ENCODE data around the gene CHKA. TPM values are rescaled to one million over a fixed set of nuclear protein-coding genes. Genes with fewer than 3 reads are reported as not detected.

CHKA gene
- total RNA-seq, 5 donors from 2014 or later (not counting 1 experiment from before 2014, with no cell fraction given) = 4.4 to 19.4 (median 7.6) TPM

GRCh38 chr11:68074584-68075352, 46.4 kb downstream of the CHKA start:
- ATAC-seq (replicated peaks in 1 of 4) = no peak
- no peaks in the 10 kb centered on the region for H3K9me3 ChIP-seq
- WGBS (ENCODE audit: insufficient coverage) = 97% methylated on average over 6 of the region's 10 CpGs
- H3K27me3 ChIP-seq (replicated peaks in 1 of 2; ENCODE audit: control insufficient read depth in 2 of 2, extremely low read depth in 1 of 2, insufficient read depth in 2 of 2, low read length in 1 of 2) = no peaks in the 10 kb centered on the region
- no peaks in the 10 kb centered on the region for H3K4me1 ChIP-seq (ENCODE audit: control insufficient read depth in 1 of 2, extremely low read depth in 1 of 2, insufficient read depth in 2 of 2, low read length in 2 of 2)
- no peak overlapping the region for H3K4me3 ChIP-seq (ENCODE audit: control insufficient read depth in 1 of 2, extremely low read depth in 1 of 2, low read length in 1 of 2)
- no peak overlapping the region for H3K27ac Mint-ChIP-seq
- no peaks in the 10 kb centered on the region for H3K36me3 ChIP-seq (ENCODE audit: control insufficient read depth in 2 of 2, extremely low read depth in 1 of 2, insufficient read depth in 1 of 2, low read length in 1 of 2)
- no peak for DNase-seq
- H3K27ac ChIP-seq (ENCODE audit: low read length) = no peak overlapping the region
- peaks cover 16% of the 10 kb centered on the region for H3K36me3 Mint-ChIP-seq
- H3K9me3 Mint-ChIP-seq = no peaks in the 10 kb centered on the region
- no peak overlapping the region for H3K4me3 Mint-ChIP-seq
- ChIA-PET POLR2A (interaction anchor here in 1 of 2 donors (0.7 kb wide), 1 partner anchor 20 kb away, joined by 3 read pairs; no protein-coding TSS in a partner anchor), CTCF (no interaction called here)
- H3K27me3 Mint-ChIP-seq = no peaks in the 10 kb centered on the region
- no peaks in the 10 kb centered on the region for H3K4me1 Mint-ChIP-seq

DNA sequence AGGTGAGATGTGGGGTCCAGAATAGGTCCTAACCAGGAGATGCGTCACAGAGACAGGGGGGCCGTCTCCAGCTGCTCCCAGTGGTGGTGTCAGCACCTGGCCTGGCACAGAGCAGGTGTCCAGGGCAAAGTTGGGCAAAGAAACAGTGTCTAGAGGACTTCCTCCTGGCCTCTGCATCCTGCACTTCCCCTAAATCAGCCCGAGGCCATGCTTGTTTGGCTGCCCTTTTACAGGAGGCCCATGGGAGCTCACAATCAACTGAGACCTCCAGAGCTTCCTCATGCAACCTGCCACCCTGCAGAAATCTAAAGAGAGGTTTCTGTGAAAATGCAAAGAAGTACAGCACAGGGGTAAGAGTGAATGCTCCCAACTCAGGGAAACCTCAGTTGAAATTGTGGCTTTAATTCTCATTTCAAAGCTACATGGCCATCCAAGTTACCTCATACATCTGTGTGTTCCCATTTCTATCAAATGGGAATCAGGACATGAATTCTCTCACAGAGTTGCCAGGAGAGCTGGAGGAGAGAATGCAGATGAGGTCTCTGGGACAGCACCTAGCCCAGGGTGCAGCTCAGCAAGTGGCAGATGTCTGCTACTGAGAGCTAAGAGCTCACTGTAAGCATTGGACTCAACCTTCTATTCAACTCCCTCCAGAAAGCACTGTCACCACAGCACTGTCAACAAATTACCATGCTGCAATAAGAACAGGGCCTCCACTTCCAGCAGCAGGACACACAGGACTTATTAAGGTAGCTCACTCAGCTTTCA, 49.7 kb downstream of the CHKA start:
- ChIA-PET CTCF (no interaction called here), POLR2A (no interaction called here)
- Histone ChIP-seq H3K4me3 (ENCODE audit: control insufficient read depth in 1 of 2, extremely low read depth in 1 of 2, low read length in 1 of 2) (no peak overlapping the region), H3K4me1 (ENCODE audit: control insufficient read depth in 1 of 2, extremely low read depth in 1 of 2, insufficient read depth in 2 of 2, low read length in 2 of 2) (no peaks in the 10 kb centered on the region), H3K27ac (ENCODE audit: low read length) (no peak overlapping the region), H3K9me3 (no peaks in the 10 kb centered on the region), H3K36me3 (ENCODE audit: control insufficient read depth in 2 of 2, extremely low read depth in 1 of 2, insufficient read depth in 1 of 2, low read length in 1 of 2) (no peaks in the 10 kb centered on the region), H3K27me3 (replicated peaks in 1 of 2; ENCODE audit: control insufficient read depth in 2 of 2, extremely low read depth in 1 of 2, insufficient read depth in 2 of 2, low read length in 1 of 2) (no peaks in the 10 kb centered on the region)
- Mint-ChIP-seq H3K9me3 (no peaks in the 10 kb centered on the region), H3K27ac (no peak overlapping the region), H3K4me1 (no peaks in the 10 kb centered on the region), H3K4me3 (no peak overlapping the region), H3K27me3 (no peaks in the 10 kb centered on the region), H3K36me3 (peaks cover 28% of the 10 kb centered on the region)
- WGBS (ENCODE audit: insufficient coverage) = 88% methylated on average over 2 of the region's 3 CpGs
- ATAC-seq (replicated peaks in 1 of 4) = no peak
- no peak for DNase-seq

- Mint-ChIP-seq H3K27me3 (no peaks in the 10 kb centered on the region), H3K36me3 (peaks cover 42% of the 10 kb centered on the region), H3K4me1 (no peaks in the 10 kb centered on the region), H3K27ac (no peak overlapping the region), H3K9me3 (no peaks in the 10 kb centered on the region), H3K4me3 (no peak overlapping the region)
- H3K4me3 ChIP-seq (ENCODE audit: control insufficient read depth in 1 of 2, extremely low read depth in 1 of 2, low read length in 1 of 2) = no peak overlapping the region
- no peak for ATAC-seq (replicated peaks in 1 of 4)
- POLR2A ChIA-PET = no interaction called here
- H3K9me3 ChIP-seq = no peaks in the 10 kb centered on the region
- no peak for DNase-seq
- peaks cover 0 to 4% of the 10 kb centered on the region in 2 donors for H3K36me3 ChIP-seq (ENCODE audit: control insufficient read depth in 2 of 2, extremely low read depth in 1 of 2, insufficient read depth in 1 of 2, low read length in 1 of 2)
- CTCF ChIA-PET = no interaction called here
- no peak overlapping the region for H3K27ac ChIP-seq (ENCODE audit: low read length)
- no peaks in the 10 kb centered on the region for H3K27me3 ChIP-seq (replicated peaks in 1 of 2; ENCODE audit: control insufficient read depth in 2 of 2, extremely low read depth in 1 of 2, insufficient read depth in 2 of 2, low read length in 1 of 2)
- no peaks in the 10 kb centered on the region for H3K4me1 ChIP-seq (ENCODE audit: control insufficient read depth in 1 of 2, extremely low read depth in 1 of 2, insufficient read depth in 2 of 2, low read length in 2 of 2)
- 100% methylated on average over 1 of the region's 5 CpGs for WGBS (ENCODE audit: insufficient coverage)
Measured at GRCh38 chr11:68067991-68068390, 53.2 kb downstream of the CHKA start.

- Histone ChIP-seq H3K36me3 (ENCODE audit: control insufficient read depth in 2 of 2, extremely low read depth in 1 of 2, insufficient read depth in 1 of 2, low read length in 1 of 2) (peaks cover 2 to 4% of the 10 kb centered on the region in 2 donors), H3K4me1 (ENCODE audit: control insufficient read depth in 1 of 2, extremely low read depth in 1 of 2, insufficient read depth in 2 of 2, low read length in 2 of 2) (no peaks in the 10 kb centered on the region), H3K4me3 (ENCODE audit: control insufficient read depth in 1 of 2, extremely low read depth in 1 of 2, low read length in 1 of 2) (no peak overlapping the region), H3K9me3 (no peaks in the 10 kb centered on the region), H3K27ac (ENCODE audit: low read length) (no peak overlapping the region), H3K27me3 (replicated peaks in 1 of 2; ENCODE audit: control insufficient read depth in 2 of 2, extremely low read depth in 1 of 2, insufficient read depth in 2 of 2, low read length in 1 of 2) (no peaks in the 10 kb centered on the region)
- ChIA-PET CTCF (no interaction called here), POLR2A (no interaction called here)
- DNase-seq (no peak), ATAC-seq (replicated peaks in 1 of 4) (no peak)
- H3K9me3 Mint-ChIP-seq = no peaks in the 10 kb centered on the region
- no peaks in the 10 kb centered on the region for H3K27me3 Mint-ChIP-seq
- no peak overlapping the region for H3K4me3 Mint-ChIP-seq
- no peak overlapping the region for H3K27ac Mint-ChIP-seq
- no peaks in the 10 kb centered on the region for H3K4me1 Mint-ChIP-seq
- peaks cover 48% of the 10 kb centered on the region for H3K36me3 Mint-ChIP-seq
- 94% methylated on average over 3 of the region's 3 CpGs for WGBS (ENCODE audit: insufficient coverage)
Measured at GRCh38 chr11:68066742-68067141, 54.4 kb downstream of the CHKA start.

DNA sequence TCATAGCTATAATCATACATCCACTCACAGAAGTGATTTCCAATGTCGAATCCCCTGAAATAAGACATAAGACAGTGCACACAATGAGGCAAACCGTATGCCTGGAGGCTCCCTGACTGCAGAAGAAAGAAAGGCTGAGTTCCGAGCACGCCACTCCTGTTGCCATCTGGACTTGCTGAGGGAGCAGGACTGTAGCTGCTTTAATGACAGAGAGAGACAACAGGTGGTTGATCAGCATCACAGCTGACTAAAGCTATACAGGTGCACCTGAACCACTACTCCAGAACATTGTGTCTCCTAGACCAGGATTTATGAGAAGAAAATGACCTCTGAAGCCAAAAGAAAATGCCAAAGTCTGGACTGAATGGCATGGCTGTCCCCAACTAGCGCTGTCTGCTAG, 55.3 kb downstream of the CHKA start:
- Mint-ChIP-seq H3K27ac (no peak overlapping the region), H3K36me3 (peaks cover 53% of the 10 kb centered on the region), H3K4me1 (no peaks in the 10 kb centered on the region), H3K4me3 (no peak overlapping the region), H3K9me3 (no peaks in the 10 kb centered on the region), H3K27me3 (no peaks in the 10 kb centered on the region)
- Histone ChIP-seq H3K36me3 (ENCODE audit: control insufficient read depth in 2 of 2, extremely low read depth in 1 of 2, insufficient read depth in 1 of 2, low read length in 1 of 2) (peaks cover 2 to 4% of the 10 kb centered on the region in 2 donors), H3K4me3 (ENCODE audit: control insufficient read depth in 1 of 2, extremely low read depth in 1 of 2, low read length in 1 of 2) (no peak overlapping the region), H3K9me3 (no peaks in the 10 kb centered on the region), H3K27ac (ENCODE audit: low read length) (no peak overlapping the region), H3K4me1 (ENCODE audit: control insufficient read depth in 1 of 2, extremely low read depth in 1 of 2, insufficient read depth in 2 of 2, low read length in 2 of 2) (no peaks in the 10 kb centered on the region), H3K27me3 (replicated peaks in 1 of 2; ENCODE audit: control insufficient read depth in 2 of 2, extremely low read depth in 1 of 2, insufficient read depth in 2 of 2, low read length in 1 of 2) (no peaks in the 10 kb centered on the region)
- ATAC-seq (replicated peaks in 1 of 4) (no peak), DNase-seq (no peak)
- WGBS (ENCODE audit: insufficient coverage) = 82% methylated on average over 4 of the region's 5 CpGs
- ChIA-PET POLR2A (no interaction called here), CTCF (no interaction called here)

- no peaks in the 10 kb centered on the region for H3K9me3 ChIP-seq
- ATAC-seq (replicated peaks in 1 of 4) = no peak
- ChIA-PET CTCF (interaction anchor here in 1 of 2 donors (0.5 kb wide), 1 partner anchor 141 kb away, joined by 3 read pairs; no protein-coding TSS in a partner anchor), POLR2A (no interaction called here)
- no peaks in the 10 kb centered on the region for H3K9me3 Mint-ChIP-seq
- H3K4me3 ChIP-seq (ENCODE audit: control insufficient read depth in 1 of 2, extremely low read depth in 1 of 2, low read length in 1 of 2) = no peak overlapping the region
- no peaks in the 10 kb centered on the region for H3K27me3 ChIP-seq (replicated peaks in 1 of 2; ENCODE audit: control insufficient read depth in 2 of 2, extremely low read depth in 1 of 2, insufficient read depth in 2 of 2, low read length in 1 of 2)
- peaks cover 2 to 4% of the 10 kb centered on the region in 2 donors for H3K36me3 ChIP-seq (ENCODE audit: control insufficient read depth in 2 of 2, extremely low read depth in 1 of 2, insufficient read depth in 1 of 2, low read length in 1 of 2)
- no CpG with 5 or more reads among the region's 2 CpGs for WGBS (ENCODE audit: insufficient coverage)
- H3K27me3 Mint-ChIP-seq = no peaks in the 10 kb centered on the region
- H3K27ac ChIP-seq (ENCODE audit: low read length) = no peak overlapping the region
- H3K36me3 Mint-ChIP-seq = peaks cover 53% of the 10 kb centered on the region
- no peak overlapping the region for H3K4me3 Mint-ChIP-seq
- no peaks in the 10 kb centered on the region for H3K4me1 ChIP-seq (ENCODE audit: control insufficient read depth in 1 of 2, extremely low read depth in 1 of 2, insufficient read depth in 2 of 2, low read length in 2 of 2)
- H3K27ac Mint-ChIP-seq = no peak overlapping the region
- DNase-seq = no peak
- no peaks in the 10 kb centered on the region for H3K4me1 Mint-ChIP-seq
Measured at GRCh38 chr11:68064926-68065325, 56.3 kb downstream of the CHKA start.
